Neutrophil (primary cell): ENCODE results near the gene TMEM14A.
"Not testable (repeated sequence)": the region's sequence is repeated elsewhere in the genome, so short reads cannot be mapped to it uniquely, and the experiment has no call there.

ENCODE experiments used
- H3K27ac ChIP-seq: fragments of 200-600 bp; sonication (generic); 2 replicates; pipeline ENCODE4 v1.5.1; 2016; ENCODE audit warnings: mild to moderate bottlenecking, moderate library complexity
- H3K27me3 ChIP-seq: fragments of 200-600 bp; sonication (generic); 2 replicates; pipeline ENCODE4 v1.6.0; 2016; ENCODE audit warnings: mild to moderate bottlenecking
- H3K36me3 ChIP-seq: fragments of 200-600 bp; sonication (generic); 2 replicates; pipeline ENCODE4 v1.5.1; 2017
- H3K4me1 ChIP-seq, 2 experiments: fragments of 200-600 bp in 1 of 2; sonication (generic) in 1 of 2; 1 replicate in 1 of 2; 2 replicates in 1 of 2; pipeline versions ENCODE4 v1.5.1 to v1.6.1; 2013 to 2016; ENCODE audit warnings: low read depth in 1 of 2, low read length in 1 of 2, mild to moderate bottlenecking in 1 of 2, moderate library complexity in 1 of 2; ENCODE audit not compliant: control insufficient read depth in 1 of 2, insufficient read depth in 1 of 2
- H3K4me3 ChIP-seq, 2 experiments: fragments of 200-600 bp in 1 of 2; sonication (generic) in 1 of 2; 1 replicate in 1 of 2; 2 replicates in 1 of 2; pipeline ENCODE4 v1.5.1; 2013 to 2016; ENCODE audit warnings: low read depth in 1 of 2, low read length in 1 of 2, mild to moderate bottlenecking in 1 of 2, moderate library complexity in 1 of 2
- H3K9me3 ChIP-seq: fragments of 200-600 bp; sonication (generic); 2 replicates; pipeline ENCODE4 v1.5.1; 2016
- TF ChIP-seq, protein P1 (sequence below): fragments of 200-600 bp; sonication (generic); IDR thresholded peaks from 2 replicates; pipeline ENCODE4 v1.5.1; 2016; ENCODE audit warnings: antibody characterized with exemption

The TMEM14A gene

DNA sequence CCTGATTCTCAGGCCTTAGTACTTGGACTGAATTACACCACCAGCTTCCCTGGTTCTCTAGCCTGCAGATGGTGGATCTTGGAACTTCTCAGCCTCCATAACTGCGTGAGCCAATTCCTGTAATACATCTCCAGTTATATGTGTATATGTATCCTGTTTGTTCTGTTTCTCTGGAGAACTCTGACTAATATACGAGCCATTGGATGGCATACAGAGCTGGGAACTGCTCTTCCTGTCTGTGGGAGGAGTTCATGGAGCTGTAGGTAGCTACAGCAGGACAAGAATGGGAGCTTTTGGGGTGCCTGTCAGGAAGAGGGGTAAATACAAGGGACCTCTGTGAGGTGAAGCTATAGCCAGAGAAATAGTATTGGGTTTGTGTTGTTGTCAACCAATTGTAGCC, 41.2 kb downstream of the TMEM14A start:
- Histone ChIP-seq H3K27ac (no peak overlapping the region), H3K4me3 (no peak overlapping the region), H3K36me3 (no peaks in the 10 kb centered on the region), H3K4me1 (no peaks in the 10 kb centered on the region), H3K9me3 (peaks cover 6% of the 10 kb centered on the region), H3K27me3 (no peaks in the 10 kb centered on the region)
- TF ChIP-seq, protein P1, sequence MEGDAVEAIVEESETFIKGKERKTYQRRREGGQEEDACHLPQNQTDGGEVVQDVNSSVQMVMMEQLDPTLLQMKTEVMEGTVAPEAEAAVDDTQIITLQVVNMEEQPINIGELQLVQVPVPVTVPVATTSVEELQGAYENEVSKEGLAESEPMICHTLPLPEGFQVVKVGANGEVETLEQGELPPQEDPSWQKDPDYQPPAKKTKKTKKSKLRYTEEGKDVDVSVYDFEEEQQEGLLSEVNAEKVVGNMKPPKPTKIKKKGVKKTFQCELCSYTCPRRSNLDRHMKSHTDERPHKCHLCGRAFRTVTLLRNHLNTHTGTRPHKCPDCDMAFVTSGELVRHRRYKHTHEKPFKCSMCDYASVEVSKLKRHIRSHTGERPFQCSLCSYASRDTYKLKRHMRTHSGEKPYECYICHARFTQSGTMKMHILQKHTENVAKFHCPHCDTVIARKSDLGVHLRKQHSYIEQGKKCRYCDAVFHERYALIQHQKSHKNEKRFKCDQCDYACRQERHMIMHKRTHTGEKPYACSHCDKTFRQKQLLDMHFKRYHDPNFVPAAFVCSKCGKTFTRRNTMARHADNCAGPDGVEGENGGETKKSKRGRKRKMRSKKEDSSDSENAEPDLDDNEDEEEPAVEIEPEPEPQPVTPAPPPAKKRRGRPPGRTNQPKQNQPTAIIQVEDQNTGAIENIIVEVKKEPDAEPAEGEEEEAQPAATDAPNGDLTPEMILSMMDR = no peak

DNA sequence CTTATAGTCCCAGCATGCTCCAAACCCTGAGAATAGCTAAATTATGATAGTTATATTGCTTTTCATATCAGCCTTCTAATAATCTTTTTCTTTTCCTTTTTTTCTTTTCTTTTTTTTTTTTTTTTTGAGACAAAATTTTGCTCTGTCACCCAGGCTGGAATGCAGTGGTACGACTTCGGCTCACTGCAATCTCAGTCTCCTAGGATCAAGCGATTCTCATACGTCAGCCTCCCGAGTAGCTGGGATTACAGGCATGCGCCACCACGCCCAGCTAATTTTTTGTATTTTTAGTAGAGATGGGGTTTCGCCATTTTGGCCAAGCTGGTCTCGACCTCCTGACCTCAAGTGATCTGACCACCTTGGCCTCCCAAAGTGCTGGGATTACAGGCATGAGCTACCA, 43.8 kb downstream of the TMEM14A start:
- not testable (repeated sequence) for H3K4me1 ChIP-seq, H3K36me3 ChIP-seq, H3K9me3 ChIP-seq, H3K4me3 ChIP-seq, H3K27ac ChIP-seq, H3K27me3 ChIP-seq

DNA sequence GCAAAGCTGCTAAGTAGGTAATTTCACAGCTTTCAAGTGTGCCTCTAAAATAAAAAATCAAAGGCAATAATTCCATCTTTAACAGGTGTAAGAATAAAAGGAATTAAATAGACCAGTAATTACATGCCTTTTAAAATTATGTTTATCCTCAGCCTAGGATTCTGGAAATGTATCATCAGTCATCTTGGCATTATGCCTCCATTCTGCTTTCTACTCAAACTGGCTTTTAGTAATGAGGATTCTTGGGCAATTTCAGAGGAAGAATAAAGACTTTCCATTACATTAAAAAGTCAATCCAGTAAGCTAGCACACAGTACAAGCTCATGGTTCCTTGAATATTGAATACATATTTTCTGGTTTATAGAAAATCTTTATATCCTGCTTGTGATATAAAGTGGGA, 47.6 kb downstream of the TMEM14A start:
- Histone ChIP-seq H3K4me3 (no peak overlapping the region), H3K4me1 (no peaks in the 10 kb centered on the region), H3K36me3 (no peaks in the 10 kb centered on the region), H3K27me3 (no peaks in the 10 kb centered on the region), H3K9me3 (no peaks in the 10 kb centered on the region), H3K27ac (no peak overlapping the region)
- TF ChIP-seq, protein P1 = no peak

DNA sequence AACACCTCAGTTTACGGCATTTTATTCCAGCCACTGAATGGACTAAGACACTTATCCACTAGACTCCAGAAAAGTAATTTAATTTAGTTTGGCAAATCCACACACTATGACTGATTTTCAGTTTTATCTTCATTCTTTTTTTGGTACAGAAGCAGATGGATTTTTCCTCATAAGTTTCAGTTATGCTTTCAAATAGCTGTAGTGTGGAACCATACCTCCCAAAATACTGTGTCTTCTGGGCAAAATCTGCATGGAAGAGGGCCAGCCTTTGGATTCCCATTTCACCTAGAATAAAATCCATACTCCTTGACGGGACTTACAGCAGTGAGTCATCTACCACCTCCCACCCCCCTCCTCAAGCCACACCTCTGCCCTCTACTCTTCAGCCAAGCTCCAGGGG, 49.4 kb downstream of the TMEM14A start:
- H3K4me3 ChIP-seq = no peak overlapping the region
- no peaks in the 10 kb centered on the region for H3K27me3 ChIP-seq
- TF ChIP-seq, protein P1 = no peak
- no peaks in the 10 kb centered on the region for H3K4me1 ChIP-seq
- no peak overlapping the region for H3K27ac ChIP-seq
- no peaks in the 10 kb centered on the region for H3K36me3 ChIP-seq
- no peaks in the 10 kb centered on the region for H3K9me3 ChIP-seq

DNA sequence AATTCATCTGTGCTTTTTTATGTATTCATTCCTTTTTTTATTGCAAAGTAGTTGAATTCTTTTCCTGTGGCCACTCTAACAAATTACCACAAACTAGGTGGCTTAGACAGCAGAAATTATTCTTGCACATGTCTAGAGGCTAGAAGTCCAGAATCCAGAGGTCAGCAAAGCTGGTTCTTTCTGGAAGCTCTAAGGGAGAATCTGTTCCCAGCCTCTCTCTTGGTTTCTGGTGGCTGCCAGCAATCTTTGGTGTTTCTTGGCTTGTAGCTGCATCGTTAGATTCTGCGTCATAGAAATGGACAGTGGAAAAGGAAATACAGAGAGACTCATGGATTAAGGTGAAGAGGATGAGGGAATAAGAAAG, 53.1 kb downstream of the TMEM14A start:
- no peaks in the 10 kb centered on the region for H3K36me3 ChIP-seq
- H3K9me3 ChIP-seq = no peaks in the 10 kb centered on the region
- H3K4me1 ChIP-seq = no peaks in the 10 kb centered on the region
- TF ChIP-seq, protein P1 = no peak
- no peaks in the 10 kb centered on the region for H3K27me3 ChIP-seq
- H3K4me3 ChIP-seq = no peak overlapping the region
- H3K27ac ChIP-seq = no peak overlapping the region

DNA sequence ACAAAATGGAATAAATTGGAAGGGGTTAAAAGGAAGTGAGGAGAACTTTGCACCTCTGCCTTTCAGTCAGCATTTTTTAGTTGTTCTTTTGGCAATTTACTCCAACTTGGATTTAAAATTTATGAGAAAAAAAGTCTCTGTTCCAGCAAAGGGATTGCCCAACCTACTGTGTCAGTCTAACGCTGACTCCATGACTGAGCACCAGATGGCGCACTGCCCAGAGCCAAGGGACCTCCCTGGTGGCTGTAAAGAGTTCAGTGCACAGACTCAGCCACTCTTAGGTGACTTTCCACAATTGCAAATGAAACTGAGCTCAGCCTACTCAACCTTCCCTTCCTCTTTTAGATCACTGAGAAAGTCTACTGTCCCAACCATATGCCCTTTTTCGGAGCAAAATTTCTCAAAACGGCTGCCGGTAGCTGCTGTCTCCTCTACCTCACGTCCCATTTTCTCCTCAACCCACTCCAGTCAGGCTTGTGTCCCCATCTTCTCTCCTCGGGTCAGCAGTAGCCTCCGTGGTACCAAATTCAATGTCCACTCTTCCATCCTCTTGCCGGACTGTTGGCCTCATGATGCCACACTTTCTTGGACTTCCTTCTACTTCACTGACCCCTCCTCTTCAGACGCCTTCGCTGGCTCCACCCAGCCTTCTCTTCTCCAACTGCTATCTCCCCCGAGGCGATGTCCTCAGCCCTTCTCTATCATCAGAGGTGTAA, 53.7 kb downstream of the TMEM14A start:
- TF ChIP-seq, protein P1 = no peak
- Histone ChIP-seq H3K36me3 (no peaks in the 10 kb centered on the region), H3K27ac (no peak overlapping the region), H3K4me3 (no peak overlapping the region), H3K27me3 (no peaks in the 10 kb centered on the region), H3K9me3 (no peaks in the 10 kb centered on the region), H3K4me1 (no peaks in the 10 kb centered on the region)
